GM19193 (cell line): ENCODE measurements around the gene CRYBA2.

Experiments used
- POLR2A ChIP-seq: IDR thresholded peaks from 4 replicates; pipeline ENCODE4 v1.6.1; 2011; ENCODE audit not compliant: insufficient read depth, insufficient read length; ENCODE audit errors: extremely low read depth

Gene CRYBA2

DNA sequence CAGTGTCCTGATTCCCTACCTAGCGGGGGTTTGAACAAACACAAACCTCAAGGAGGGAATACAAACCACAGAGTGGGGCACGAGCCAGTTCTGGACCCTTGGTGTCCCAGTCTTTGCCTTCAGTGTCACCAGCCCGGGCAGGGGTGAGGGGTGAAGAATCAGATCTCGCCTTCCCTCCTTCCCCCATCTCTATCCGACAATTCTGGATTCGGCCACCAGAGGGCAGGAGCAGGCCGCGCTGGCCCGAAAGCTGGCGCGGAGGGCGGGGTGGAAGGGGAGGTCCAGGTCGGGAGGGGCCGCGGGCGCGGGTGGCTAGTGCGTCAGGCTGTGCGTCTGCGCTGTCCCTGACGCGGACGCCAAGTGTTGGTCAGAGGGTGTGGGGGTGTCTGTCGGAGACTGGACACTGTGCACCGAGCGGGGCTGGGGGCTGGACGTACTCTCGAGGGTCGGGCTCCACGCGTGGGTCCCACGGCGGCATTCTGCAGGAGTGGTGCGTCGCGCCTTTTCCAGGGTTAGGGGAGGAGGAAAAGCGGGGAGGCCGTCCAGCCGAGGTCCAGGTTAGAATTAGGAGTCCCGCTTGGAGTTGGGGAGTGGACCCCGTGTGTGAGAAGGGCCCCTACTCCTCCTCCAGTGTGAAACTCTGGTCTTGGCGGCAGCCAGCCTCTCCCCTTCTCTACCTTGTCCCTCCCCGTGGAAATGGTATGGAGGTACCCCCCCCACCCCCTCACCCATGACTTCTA lies 2.9 kb upstream of the CRYBA2 start:
- TF ChIP-seq POLR2A, result no peak

DNA sequence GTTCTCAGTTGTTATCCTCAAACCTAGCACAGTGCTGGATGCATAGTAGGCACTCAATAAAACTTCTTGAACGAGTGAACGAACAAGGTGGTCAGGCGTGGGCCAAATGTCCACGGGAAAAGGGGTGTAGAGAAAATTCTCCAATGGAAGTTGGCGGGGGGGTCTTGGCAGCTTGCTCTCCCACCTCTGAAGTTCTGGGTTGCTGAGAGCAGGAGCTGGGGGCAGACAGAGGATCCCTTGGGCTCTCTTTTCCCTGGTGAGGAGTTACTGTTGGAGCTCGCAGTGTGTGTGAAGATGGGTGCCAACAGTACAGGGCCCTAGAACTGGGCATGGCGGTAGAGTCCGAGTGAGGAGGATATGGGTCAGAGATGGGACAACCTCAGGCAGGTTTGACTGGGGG lies 2.3 kb upstream of the CRYBA2 start:
- TF ChIP-seq POLR2A, result no peak

DNA sequence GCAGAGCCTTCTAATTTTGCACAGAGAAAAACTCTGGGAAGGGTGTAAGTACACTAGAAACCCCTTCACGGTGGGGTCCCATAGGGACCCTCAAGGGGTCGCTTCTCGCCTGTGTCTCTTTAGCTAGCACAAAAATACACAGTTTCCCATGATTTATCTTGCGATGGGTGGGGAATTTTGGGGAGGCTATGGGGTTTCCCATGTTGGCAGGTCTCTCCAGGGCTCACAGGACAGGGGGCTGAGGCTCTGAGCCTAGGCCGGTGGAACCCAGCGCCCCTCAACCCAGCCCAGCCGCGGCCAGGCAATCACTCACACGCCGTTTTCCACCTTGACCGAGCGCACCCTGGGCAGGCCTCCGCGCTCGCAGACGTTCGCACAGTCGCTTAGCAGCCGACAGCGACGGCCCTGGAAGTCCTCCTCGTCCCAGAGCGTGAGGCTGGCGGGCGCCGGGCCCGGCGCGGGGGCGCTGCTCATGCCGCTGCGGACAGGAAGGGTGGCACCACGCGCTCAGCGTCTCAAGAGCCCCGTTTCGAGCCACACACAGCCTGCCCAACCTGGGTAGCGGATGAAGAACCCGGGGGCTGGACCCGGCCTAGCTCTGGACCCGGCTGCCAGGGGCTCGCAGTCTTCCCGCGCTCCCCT lies 398 bp downstream of the CRYBA2 start:
- TF ChIP-seq POLR2A, result no peak

DNA sequence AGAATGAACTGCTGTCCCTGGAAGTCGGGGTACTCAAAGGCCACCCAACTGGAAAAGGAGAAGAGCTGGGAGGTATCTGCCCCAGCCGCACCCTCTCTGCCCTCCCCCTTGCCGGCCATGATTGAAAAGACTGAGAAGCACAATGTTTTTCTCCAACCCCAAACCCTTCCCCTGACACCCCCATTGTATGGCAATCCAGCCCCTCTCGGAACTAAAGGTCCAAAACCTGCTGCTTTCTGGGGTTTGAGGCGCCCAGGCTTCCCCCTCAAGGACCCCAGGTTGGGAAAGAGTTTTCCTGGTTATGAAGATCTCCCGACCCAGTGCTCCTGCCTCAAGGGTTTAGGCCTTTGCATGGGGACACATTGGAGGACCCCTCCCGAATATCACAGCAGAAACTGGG lies 1.0 kb downstream of the CRYBA2 start:
- no peak for TF ChIP-seq POLR2A

DNA sequence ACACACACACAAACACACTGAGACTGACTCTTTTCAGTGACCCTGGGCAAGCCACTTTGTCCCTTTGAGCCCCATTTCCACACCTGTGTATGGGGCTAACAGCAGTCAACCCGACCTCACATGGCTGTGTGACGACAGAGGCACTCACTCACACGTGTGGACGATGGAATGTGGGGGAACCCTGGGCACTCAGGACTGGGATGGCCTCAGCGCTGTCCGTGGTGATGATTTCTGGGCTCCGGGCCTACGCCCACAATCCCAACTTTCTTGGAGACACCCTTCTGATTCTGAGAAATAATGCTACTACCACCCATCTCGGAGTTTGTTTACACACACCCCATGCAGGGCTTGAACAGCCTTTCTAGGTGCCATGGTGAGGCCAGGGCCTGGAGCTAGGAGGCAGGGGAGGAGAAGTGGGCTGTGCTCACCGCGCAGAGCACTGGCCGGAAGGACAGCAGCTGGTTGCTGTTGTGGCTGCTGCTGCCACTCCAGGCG lies 1.5 kb downstream of the CRYBA2 start:
- no peak for TF ChIP-seq POLR2A

DNA sequence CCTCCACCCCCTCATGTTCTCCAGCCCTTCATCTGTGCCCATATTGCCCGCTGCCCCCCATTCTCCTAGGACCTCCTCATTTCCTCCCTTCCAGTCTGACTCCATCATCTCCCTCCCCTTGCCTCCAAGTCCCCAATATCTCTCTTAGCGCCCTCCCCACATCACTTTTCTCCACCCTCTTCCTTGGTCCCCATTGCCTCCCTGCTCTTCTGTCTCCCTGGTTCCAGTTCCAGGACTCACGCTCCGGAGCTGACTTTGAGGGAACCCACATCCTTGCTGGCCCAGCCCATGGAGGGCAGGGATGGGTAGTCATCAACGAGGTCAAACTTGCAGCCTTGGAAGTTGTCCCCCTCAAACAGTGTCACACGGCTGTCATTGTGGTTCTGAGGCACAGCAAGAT lies 2.6 kb downstream of the CRYBA2 start:
- TF ChIP-seq POLR2A, result no peak

DNA sequence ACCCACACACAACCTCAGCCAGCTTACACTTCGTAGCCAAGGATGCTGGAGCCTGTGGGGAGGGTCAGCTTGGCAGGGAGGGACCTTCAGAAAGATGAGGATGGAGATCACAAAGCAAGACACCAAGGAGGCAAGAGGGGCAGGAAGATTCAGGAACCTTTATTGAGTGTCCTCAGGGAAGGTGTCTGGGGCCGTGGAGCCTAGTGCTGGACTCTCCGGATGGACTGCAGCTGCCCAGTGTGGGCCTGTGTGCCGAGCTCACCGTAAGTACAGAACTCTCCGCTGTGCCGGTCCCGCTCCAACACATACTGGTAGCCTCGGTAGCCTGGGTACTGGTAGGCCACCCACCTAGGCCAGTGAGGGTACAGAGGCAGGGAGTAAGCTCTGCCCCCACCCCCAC lies 3.2 kb downstream of the CRYBA2 start:
- no peak for TF ChIP-seq POLR2A

DNA sequence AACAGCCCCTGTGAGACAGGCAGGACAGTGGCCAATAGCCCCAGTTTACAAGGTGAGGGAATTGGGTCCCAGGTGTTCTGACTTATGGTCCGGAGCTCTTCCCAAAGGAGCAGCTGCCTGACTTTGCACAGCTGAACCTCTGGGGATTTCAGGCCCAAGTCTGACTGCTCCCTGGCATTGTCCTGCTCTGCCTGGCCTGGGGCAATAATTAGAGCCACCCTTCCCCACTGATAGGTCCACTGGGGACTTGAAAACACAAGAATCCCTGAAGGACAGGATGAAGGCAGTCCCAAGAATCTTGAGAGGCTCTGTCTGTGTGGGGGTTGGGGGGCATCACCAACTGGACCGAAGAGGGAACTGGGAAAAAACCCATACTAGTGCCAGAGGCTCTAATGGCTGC lies 4.6 kb downstream of the CRYBA2 start:
- TF ChIP-seq POLR2A, result no peak

DNA sequence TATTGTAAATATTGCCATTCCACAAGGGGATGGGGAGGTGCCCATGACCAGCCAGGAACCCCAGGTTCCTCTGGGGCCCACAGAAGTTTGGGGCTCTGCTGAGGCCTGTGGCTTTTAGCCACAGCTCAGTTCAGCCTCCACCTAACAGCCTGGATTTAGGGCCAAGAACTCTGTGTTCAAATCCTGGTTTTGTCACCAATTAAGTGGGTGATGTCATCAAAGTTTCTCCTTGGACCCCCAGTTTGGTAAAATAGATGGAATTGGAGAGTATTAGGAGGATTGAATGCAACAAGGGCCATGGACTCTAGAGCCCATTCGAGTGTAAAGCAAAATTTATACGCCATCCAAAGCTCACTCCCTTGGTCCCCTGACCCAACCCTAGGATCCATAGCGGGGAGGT lies 5.1 kb downstream of the CRYBA2 start:
- TF ChIP-seq POLR2A, result no peak

DNA sequence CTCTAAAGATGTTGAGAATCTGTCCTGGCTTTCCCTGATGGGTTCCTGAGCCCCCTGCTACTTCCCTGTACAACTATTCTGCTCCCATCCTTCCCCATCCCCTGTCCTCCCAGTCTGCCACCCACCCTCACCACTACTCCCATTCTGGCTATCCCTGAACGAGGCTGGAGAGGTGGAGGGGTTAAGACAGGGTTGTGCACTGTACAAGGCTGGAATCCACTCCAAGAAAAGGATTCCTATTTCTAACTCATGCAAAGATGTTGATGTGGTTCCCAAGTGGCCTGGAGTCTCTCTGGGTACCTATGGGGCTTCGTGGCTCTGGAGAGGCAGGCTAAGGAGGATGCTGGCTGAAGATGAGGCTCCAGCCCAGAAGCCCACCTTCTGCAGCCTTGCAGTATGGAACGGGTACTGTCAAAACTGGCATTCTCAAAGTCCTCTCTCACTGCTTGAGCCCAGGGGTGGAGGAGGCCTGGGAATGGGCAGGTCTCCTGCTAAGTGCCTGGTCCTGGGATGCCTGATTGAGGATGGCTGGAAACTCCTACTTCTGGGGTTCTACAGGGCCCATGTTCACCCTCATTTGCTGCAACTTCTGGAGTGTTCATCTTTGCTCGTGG lies 7.0 kb downstream of the CRYBA2 start:
- no peak for TF ChIP-seq POLR2A

DNA sequence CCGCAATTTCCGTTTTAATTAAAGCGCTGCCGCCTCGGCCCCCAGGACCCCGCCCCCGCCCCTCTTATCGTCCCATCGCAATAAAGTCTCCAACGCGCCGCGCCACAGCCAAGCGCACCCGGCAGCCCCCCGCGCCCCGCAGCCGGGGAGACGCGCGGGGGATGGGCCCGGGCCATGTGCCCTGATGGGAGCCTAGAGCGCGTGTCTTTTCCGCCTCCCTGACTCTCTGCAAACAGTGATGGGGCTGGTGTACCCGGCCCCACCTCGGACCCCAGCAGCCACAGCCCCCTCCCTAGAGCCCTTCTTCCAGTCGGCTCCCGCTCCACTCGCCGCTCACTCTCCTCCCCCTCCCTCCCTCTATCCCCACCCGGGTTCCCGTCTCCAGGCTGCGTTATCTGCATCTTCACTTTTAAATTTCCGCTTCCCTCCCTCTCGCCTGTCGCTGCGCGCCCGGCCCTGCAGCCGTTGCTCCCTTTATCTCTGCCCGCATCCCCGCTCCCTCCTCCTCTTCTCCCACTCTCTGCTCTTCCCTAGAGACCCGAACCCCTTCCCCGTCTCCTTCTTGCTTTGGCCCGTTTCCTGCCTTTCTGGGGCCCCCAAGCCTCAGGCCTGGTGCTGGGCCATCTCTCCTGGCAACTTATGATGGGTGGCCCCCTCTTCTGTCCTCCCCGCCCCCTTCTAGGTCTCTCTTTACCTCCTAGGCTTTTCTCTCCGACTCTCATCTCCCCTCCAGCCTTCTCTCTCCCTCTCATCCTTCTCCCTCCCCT lies 7.7 kb downstream of the CRYBA2 start:
- no peak for TF ChIP-seq POLR2A

DNA sequence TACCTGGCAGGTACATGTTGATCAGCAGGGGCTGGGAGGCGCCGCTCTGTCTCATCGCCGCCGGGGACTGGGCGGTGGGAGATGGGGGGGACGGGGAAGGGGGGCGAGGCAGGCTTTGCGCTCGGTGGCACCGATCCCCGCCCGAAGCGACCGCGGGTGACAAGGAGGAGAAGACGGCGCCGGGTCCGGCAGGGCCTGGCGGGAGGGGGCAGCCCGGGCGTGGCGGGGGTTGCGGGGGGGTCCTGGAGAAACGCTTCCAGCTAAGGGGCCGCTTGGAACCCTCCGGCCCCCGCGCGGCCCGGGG lies 8.2 kb downstream of the CRYBA2 start, which contains the start of gene FEV:
FEV (minus strand) TSS at position 164 of the 304 bp plus-strand sequence; CDS start at position 55, 109 bp downstream.
- no peak for TF ChIP-seq POLR2A

DNA sequence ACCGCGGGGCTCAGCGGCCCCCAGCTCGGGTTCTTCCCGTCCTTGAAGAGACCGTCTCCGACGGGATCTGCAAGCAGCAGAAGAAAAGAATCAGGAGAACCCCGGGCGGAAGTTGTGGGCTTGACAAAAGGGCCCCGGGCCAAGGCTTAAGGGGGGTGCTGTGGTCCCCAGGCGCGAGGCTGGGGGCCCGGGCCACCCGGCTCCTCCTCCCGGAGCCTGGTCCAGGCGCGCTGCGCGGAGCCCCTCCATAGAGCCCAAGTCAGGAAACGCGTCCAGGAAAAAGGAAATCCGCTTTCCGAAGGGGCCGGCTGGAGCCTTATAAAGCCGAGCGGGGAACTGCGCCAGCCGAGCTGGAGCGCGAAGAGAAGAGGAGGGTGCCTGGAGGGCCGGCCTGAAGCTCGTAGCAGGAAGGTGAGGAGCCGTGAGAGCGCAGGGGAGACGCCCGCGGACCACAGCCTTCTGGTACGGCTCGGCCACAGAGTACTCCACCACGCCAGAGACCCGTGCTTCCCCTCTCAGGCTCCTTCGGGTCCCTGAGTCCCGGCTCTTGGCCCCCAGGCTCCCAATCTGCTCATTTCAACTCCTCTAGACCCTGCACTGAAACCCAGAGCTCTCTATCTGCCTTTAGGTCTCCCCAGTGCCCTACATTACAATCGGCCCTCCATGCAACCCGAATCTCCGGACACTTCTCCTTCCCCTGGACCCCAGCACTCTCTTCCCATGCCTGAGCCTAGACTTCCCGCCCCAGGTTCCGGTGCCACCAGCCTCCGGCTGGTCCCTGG lies 8.8 kb downstream of the CRYBA2 start:
- TF ChIP-seq POLR2A, result no peak

DNA sequence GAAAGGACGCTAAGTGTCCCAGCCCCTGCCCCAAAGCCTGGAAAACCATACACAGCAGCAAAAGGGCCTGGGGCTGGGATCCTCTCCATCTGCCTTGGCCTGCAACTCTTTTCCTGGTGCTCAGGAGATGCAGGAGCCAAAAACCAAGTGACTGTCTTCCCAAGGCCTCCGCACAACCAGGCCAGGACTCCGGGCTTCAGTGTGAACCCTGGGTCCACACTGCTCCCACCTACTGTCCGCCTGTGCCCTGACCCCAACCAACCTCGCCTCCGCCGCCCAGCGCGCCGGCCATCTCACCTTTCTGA lies 9.3 kb downstream of the CRYBA2 start:
- no peak for TF ChIP-seq POLR2A

DNA sequence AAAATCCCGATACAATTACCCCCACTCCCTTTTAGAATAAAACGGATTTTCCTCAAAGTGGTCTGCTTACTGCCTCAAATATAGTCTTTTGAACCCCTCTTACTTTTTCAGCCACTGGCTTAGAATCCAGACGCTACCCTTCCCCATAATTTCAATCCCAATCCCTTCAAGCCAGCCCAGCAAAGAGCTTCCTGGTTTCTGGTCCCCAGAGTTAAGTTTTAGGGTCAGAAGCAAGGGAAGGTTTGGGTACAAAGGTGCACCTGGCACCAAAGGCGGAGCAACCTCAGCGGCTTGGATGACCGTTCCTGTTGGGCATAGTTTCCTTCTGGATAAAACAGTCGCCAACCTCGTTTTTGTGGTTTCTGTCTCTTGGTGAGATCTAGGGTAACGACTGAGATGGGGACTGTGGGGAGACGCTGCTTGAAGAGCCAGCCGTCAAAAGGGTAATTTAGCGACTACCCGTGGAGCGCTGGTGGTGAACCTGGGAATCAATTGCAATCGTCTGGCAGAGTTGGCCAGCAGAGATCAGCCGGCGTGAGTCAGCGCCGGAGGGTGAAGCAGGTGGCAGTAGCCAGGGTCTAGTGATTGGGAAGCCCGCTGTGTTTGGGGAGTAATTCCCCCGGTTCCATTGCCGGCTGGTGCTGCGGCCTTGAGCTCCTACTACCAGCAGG lies 9.8 kb downstream of the CRYBA2 start:
- no peak for TF ChIP-seq POLR2A
